SHP77 (cell line): ENCODE data around the gene ERG.

Experiments
- DNase-seq, 2 experiments: peaks; one replicate each; lab custom pipeline; 2025; lab: John Stamatoyannopoulos, UW

ERG gene

DNA sequence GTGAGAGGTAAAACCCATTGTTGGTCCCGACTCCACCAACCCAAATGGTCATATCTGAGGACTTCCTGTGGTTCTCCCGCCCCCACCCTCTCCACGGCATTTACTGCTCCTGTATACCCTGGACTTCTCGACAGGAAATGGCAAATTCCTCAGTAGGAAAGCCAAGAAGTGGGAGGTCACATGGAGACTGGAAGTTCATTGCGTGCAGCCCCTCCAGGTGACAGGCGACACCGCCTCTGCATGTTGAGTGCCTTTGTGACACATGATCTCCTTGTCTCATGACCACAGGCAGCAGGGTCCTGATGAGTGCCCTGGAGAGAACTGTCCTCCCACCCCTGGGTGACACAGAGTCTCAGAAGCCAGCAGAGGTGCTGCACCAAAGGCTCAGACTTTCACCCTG is 24.2 kb downstream of the ERG start:
- DNase-seq: no peak

DNA sequence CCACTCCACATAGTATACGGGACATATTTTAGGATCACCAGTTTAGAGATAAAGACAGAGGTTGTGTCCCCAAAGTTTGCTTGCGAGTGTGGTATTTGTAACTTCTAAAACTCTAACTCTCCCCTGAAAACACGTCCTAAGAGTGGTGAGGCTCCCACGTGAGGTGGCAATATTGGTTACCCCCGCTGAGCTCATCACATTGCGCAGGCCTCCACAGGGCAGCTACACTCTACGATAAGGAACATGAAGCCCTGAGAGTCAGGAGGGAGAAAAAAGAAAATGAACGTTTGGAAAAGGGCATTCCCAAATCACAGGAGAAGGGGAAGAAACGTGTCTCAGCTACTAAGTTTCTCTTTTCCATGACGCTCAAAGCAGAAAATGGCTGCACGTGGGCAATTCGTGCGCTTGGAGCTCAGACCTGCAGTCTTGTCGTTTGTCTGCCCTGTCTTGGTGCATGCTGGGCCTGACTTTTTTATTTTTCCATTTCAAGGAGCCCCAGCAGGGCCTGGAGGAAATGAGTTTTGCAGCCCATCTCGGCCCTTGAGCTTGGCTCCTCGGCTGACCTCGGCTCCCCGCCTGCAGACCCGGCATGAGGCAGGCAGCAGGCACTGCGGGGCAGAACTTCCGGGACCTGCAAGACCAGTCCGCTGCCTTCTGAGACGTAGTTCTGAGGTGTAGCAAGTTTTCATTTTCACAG is 25.7 kb downstream of the ERG start:
- DNase-seq: no peak

- DNase-seq: no peak
Measured at GRCh38 chr21:38471766-38472165, 26.5 kb downstream of the ERG start.

GRCh38 chr21:38470755-38471154 is 27.5 kb downstream of the ERG start:
- DNase-seq: no peak

DNA sequence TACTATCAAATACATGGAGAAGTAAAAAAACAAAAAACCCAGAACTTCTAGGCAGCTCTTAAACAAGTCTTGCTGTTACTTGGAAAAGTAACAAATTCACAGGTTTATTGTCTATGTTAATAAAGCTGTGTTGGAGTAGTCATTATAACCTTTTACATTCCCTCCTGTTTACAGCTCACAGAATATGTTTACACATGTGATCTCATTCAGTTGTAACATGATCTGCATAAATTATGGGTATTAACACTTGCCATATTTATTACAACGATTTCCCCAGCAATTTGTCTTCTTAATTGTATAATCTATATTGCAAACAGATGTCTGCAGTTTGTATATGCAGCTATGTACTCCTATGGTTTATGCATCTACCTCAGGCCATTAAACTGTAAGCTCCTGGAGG is 28.6 kb downstream of the ERG start:
- no peak for DNase-seq

DNA sequence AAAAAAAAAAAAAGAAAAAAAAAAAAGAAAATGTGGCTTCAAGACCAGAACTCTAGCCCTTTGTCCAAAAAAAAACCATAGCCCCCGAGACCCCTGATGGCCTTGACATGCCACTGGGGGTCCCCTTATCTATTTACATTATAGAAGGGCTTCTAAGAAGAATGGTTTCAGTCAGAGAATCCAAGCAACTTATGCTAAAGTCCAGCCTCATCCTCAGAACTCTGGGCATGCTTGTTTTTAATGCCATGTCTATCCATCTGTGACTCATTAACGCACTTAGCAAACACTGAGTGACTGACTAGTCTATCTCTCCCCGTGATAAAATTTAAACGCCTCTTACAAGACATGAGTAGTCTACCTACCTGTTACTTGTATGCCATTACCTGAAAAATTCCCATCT is 29.3 kb downstream of the ERG start:
- DNase-seq: no peak

DNA sequence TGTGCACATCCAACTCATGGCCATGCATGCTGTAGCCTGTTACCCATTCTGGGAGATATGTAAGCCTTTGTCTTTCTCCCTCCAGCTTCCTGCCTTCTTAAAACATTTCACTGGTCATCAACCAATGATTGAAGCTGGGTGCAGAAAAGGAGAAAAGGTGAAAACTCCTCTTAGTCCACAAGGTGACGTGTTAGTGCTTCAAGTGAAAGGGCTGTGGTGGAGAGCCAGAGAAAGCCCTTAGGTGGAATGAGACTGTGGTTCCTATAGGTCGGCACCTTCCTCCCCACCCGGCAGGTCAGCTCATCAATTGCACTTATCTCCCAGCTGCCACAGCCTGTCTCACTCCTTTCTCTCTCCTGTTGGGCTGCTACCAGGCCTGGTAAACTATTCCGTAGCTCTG is 30.4 kb downstream of the ERG start:
- no peak for DNase-seq

DNA sequence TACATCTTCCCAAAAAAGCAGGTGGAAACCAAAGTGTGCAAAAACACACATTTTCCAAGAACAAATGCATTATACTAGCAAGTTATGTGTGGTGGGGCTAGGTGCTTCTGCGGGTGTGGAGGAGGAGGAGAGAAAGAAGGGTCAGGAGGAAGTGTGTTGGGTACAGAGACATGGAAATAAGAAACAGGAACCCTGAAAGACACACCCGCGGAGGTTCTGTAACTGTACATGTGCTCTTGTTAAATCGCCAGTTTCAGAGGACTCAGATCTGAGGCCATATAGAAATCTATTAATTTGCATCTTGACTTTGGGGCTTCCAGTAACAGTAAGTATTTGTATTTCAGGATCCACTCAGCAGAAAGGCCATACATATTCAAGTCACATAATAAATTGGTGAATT is 30.9 kb downstream of the ERG start:
- no peak for DNase-seq

DNA sequence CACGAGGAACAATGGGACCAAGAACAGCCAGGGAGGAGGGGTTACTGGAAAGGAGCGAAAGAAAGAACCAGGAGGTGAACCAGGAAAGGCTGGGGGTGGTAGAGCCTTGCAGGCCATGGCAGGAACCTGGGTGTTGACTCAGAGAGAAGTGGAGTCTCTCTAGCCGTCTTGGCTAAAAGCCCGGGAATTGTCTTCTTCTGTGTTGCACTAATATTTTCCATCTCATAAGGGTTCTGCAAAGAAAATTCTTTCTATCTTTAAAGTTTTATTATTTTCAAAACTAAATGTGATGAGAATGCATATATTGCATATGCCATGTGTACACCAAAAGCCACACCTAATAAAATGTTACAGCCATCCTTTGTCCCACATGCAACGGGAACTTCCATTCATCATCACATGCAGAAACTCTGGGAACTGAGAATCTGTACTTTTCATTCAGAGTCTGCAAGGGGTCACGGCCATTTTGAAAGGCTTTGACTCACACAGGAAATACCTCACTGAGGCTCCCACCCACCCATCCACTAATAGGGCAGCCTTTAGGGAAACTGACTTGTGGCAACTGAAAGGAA is 38.0 kb downstream of the ERG start:
- no peak for DNase-seq

- no peak for DNase-seq
Measured at GRCh38 chr21:38459490-38459889, 38.8 kb downstream of the ERG start.

- no peak for DNase-seq
Measured at GRCh38 chr21:38455403-38455802, 42.9 kb downstream of the ERG start.

- DNase-seq: no peak
Measured at GRCh38 chr21:38454702-38455101, 43.6 kb downstream of the ERG start.

GRCh38 chr21:38454161-38454560 is 44.1 kb downstream of the ERG start:
- DNase-seq: no peak

GRCh38 chr21:38448671-38449385 is 49.4 kb downstream of the ERG start:
- no peak for DNase-seq

- no peak for DNase-seq
Measured at GRCh38 chr21:38447611-38448010, 50.7 kb downstream of the ERG start.

DNA sequence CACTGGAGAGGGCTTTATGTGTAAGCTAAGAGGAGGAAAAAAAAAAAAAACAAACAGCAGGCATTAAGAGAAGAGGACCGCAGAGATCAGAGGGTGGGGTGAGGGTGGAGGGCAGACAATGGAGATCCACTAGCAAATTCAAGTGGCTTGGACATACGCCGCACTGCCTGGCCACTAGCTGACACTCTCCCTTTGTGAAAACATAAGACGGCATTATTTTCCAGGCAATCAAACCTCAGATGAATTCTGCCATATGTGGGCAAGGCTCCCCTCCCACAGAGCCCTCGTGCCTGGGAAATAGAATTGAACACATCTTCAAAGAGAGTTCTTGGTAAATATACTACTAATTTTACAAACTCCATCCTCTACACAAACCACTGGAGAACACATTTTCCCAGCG is 53.6 kb downstream of the ERG start:
- no peak for DNase-seq

DNA sequence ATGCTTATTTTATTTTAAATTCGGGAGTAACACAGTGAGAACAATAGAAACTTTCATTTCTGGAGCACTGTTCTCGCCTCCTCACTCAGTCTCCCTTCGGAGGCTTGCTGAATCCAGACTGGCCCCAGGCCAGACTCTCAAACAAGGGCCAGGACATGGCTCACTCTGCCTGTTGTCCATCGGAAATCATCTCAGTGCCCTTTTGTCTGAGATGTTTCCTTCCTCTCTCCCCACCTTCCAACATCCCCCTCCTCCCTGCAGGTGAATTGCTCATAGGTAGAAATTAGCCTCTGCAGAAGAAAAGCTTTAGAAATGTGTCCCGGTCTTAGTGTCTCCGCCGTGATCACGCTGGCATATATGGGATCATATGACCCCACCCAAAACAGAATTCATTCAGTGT is 55.2 kb downstream of the ERG start:
- no peak for DNase-seq

DNA sequence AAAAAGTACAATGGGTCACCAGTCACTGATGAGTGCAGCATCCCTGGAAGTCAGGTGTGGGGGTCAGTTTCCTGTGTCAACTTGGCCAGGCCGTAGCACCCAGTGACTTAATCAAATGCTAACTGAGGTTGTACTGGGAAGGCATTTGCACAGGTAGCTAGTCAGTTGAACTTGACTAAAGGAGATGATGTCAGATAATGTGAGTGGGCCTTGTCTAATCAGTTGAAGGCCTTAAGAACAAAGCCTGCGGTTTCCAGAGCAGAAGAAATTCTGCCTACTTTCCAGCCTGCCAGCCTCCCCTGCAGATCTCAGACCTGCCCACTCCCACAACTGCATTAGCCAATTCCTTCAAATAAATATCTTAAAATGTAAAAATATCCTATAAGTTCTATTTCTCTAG is 57.1 kb downstream of the ERG start:
- DNase-seq: no peak

GRCh38 chr21:38440746-38441145 is 57.5 kb downstream of the ERG start:
- DNase-seq: no peak

- peak; percentile 52 to 67 for DNase-seq
Measured at GRCh38 chr21:38439957-38440356, 58.3 kb downstream of the ERG start.

GRCh38 chr21:38439426-38439825 is 58.9 kb downstream of the ERG start:
- DNase-seq: no peak

DNA sequence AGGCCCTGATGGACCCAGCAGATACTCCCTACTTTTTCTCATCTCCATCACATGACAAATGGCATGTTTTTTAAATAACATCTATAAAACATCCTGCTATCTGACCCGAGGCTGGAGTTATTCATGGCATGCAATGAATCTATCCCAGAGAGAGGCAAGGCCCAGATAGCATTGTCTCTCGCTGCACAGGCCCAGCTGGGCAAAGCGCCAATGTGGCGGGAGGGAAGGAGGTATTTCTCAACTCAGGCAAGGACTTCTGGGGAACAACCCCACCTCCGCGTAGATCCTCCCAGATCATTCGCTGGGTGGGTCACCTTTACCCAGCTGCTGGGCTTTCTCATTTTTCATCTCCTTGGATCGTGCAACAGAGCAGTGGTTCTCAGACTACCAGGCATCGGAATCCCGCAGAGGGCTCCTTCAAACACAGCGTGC is 59.8 kb downstream of the ERG start:
- DNase-seq: peak in 1 of 2 experiments; percentile 23

DNA sequence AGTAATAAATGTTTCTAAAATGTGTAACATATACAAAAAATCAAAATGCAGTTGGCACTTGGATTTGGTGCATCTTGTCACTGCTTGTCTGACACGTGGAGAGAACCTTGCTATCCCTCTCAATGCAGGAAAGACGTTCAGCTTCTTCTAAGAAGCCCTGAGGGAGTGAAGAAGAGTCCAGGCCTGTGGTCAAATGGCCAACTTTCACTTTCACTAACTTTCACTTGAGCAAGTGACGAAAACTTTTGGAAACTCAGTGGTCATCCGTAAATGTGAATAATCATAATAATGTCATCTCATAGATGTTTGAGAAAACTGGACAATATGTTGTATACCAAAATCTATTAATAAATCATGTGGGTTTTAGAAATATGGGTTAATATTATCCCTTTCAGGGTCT is 61.9 kb downstream of the ERG start:
- no peak for DNase-seq
